HG03095 (cell line): ENCODE results near the gene CDH13.

Experiments used
- ATAC-seq: cut with Tn5 transposase; IDR thresholded peaks from one replicate; pipeline ENCODE4 v1.9.1; 2021; ENCODE audit warnings: moderate library complexity; ENCODE audit not compliant: unreplicated experiment

The CDH13 gene

DNA sequence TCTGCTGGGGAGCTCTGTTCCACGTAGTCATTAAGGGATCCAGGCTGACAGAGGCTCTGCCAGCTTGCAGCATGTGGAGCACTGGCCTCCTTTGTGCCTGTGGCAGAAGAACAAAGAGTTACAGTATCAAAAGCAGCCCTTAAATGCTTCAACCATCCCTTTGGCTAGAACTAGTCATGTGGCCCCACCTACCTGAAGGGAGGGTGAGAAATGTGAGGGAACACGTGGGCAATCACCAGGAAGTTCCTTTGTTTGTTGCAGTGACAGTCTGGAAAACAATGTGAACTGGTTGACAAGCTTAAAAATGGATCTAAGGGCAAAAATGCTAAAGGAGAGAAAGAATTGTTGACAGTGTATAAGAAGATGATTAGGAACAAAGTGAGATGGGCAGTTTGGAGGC is 890.6 kb downstream of the CDH13 start:
- no peak for ATAC-seq

DNA sequence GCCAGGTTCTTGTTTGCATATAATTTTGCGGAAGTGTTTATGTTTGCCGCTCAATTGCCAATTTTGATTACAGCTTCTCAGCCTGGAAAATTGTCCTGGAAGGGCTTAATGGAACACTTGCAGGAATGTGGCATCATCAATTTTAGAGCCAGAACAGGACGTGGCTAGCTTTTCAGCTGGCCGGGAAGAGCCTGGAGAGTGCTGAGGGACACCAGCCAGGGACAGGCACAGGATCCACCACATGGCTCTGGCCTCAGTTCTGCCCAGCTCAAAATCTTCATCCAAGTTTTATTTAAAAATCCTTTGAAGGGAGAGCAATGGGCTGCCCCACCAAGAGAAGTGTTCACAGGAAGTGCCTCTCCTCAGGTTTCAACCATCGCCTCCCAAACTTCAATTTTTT is 893.8 kb downstream of the CDH13 start:
- ATAC-seq = no peak

DNA sequence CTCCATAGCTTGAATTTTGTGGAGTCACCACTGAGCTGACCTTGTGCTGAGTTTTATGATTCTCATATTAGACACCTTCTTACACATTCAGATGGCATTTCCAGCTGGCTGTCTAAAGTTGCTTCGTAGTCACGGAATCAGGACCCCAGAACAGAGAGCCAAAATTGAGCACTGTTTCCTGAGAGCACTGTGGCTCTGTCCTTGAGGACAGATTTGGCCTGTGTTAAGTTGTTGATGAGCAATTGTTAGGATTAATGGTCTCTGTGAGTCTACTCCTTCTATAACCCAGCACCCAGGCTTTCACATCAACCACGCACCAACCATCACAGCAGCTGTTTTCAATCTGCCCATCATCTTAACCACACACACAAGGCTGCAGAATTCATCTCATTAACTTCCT is 903.5 kb downstream of the CDH13 start:
- no peak for ATAC-seq

DNA sequence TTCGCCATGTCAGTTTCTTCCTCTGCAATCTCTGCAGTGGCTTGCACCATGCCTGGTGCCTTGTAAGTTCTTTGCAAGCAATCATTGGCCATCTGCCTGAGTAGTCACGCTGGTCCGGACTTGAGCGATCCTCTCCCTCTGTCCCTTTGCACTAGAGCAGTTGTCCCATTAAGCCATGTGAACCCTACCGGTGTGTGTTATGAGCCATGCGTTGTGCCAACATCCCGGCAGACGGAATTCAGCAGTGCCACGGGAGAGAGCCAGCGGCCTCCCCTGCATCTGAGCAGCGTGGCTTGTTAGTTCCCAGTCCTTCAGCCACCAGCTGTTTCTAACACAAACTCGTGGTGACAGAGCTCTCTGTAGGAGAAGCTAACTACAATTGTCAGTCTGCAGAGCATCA is 905.9 kb downstream of the CDH13 start:
- no peak for ATAC-seq

DNA sequence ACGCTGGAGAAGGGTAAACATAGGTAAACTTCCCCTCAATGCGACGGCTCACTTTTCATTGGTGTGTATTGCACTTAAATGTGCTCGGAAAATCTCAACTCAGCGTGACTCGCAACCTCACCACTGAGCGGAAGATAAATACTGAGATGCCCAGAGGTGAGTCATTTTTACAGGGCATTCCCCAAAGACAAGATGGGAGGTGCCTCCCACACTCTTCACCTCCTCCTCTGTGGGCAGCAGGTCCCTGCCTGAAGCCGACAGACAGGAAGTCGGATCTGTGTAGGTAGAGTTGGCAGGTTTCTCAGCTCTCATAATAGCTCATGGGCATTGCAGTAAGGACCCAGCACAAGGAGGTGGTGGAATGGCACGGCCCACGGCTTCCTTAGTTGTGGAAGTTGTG is 906.4 kb downstream of the CDH13 start:
- ATAC-seq = no peak

DNA sequence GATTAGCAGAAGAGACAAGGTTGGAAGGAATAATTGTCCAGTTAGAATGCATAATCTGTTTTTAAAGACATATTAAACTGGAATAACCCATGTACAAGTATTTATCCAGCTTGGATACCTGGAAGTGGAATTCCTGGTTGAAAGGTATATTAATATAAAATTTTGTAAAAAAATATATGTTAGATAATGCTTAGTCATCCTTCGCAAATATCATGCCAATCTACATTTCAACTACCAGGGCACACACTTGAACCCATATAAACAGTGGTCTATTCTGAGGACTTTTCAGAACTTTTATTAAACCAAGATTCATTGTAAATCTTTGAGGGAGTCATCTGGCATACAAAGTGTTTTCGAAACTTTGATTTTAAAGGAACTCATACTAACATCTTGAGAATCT is 911.9 kb downstream of the CDH13 start:
- no peak for ATAC-seq

DNA sequence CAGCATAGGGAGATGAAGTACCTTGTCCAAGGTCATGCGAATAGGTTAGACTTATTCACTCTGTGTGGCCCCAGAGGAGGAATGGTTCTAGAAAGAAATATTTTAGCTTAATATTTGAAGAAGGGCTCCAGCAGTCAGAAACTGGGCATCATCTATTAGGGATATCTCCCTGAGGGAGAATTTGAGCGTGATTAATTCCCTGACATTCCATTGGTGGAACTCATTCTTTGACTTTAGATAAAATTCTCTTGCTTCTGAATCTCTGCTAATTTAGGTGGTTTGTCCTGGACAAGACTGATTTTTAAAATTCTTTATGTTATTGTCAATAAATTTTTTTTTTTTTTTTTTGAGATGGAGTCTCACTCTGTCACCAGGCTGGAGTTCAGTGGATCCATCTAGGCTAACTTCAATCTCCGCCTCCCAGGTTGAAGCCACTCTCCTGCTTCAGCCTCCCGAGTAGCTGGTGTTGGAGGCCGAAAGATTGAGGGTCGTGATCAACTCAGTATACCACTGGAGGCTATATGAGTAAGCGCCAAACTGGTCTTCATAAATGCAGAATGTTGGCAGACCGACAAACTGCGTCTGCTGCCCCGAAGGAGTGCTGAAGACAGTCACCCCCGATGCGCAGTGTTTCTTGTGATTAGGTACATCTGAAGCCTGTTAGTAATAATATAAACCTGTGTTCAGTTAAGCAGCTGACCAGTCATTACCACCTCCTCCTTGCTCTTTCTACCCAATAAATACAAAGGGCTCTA is 913.1 kb downstream of the CDH13 start:
- no peak for ATAC-seq

DNA sequence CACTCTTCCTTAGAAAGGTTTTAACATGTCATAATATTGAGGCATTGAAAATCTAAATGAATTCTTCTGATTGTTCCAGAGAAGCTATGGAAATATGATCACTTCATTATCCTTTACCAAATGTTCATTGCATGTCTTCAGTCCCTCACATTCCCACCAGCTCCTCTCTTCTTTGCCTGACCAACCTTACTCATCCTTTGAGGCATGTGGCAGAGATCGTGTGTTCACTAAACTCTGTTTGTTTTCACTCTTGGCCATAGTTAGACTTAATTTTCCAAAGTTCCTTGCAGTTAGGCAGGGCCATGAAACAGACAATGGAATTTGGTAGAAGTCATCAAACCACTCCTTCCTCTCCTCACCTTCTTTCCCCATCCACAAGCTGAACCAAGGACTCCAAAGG is 914.5 kb downstream of the CDH13 start:
- ATAC-seq = no peak

DNA sequence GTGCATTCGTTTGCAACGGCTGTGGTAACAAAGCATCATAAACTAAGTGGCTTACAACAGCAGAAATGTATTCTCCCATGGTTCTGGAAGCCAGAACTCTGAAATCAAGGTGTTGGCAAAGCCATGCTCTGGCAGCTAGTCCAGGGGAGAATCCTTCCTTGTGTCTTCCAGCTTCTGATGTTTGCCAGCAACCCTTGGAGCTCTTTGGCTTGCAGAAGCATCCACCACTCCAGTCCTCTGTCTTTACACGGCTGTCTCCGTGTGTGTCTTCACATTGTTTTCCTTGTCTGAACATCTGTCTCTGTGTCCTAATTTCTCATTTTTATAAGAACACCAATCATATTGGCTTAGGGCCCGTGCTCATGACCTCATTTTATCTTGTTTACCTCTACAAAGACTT is 915.7 kb downstream of the CDH13 start:
- ATAC-seq = no peak

DNA sequence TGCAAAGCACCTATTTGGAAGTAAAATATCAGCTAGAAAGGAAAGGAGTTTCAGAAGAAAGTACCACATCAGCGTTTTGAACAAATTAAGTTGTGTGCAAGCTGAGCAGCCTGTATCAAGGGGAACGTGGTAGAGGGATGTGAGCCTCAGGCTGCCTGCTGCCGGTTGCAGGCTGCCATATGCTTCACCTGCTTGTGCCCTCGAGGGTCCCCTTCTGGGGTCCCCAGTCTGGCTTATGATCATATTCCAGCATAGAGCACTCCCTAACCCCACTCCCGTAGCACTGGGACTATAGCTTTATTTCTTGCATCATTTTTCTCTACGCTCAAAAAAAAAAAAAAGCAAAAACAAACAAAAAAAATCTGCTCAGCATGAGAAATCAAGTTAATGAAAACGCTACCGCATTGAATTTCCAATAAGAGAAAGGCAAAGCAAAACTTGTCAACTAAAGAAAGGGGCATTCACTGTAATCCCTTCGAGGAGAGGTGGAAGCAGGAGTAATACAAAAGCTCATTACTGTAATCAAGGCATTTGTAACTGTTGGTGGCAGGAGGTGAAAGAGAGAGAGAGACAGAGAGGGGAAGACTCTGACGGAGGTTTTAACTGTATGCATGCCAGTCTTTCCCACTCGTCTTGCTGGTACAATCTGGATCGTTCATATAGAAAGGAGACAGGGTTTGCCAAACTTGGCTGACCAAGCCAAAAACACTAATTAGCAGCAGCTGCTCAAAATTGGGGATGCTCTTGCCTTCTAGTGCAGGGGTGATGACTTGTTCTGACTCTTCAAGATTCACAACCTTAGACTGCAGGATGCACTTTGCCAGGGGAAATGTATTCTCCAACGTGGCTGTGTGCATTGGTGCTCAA is 922.8 kb downstream of the CDH13 start:
- no peak for ATAC-seq

DNA sequence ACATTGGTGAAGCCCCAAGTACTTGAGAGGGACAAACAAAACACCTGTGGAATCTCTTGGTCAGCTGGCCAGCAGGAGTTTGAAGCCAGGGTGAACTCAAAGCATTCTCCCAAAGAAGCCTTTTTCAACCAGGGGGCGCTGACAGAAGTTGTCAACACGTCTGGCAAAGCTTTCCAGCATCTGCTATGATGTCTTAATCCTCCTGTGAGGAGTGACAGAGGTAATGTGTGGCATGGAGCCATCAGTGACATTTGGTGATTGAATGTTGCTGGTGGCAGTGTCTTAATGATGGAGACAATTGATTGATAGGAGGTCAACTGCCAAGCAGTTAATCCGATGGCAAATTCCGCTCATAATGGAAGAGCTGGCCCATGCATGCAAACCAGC is 923.4 kb downstream of the CDH13 start:
- no peak for ATAC-seq

DNA sequence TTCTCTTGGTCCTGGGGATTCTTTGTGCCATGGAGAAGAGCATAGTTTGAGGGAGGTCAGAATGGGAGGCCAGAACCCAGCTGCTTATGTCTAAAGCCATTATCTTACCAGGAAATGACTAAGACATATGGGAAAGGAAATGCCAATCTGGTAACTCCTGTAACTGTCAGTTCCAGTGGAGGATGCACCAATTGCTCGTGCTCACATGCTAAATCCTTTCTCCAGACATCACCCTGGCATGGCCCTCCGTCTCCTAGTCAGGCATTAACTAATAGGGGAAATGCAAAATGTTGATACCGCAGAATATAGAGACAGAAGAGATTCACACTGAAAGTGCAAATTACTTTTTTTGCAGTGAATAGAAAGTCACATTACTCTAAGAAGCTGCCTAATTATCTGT is 925.5 kb downstream of the CDH13 start:
- ATAC-seq = no peak

DNA sequence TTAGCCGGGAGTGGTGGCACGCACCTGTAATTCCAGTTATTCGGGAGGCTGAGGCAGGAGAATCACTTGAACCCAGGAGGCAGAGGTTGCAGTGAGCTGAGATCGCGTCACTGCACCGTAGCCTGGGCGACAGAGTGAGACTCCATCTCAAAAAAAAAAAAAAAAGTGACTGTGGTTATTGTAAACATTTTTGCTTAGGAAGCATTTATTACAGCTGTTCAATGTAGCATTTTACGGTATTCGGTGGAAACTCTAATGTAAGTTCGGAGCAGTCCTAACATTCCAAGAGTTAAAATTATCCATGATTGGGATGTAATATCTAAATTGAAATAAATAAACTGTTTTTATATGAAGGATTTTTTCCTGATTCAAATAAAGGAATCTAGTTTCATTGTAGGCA is 926.2 kb downstream of the CDH13 start:
- no peak for ATAC-seq

DNA sequence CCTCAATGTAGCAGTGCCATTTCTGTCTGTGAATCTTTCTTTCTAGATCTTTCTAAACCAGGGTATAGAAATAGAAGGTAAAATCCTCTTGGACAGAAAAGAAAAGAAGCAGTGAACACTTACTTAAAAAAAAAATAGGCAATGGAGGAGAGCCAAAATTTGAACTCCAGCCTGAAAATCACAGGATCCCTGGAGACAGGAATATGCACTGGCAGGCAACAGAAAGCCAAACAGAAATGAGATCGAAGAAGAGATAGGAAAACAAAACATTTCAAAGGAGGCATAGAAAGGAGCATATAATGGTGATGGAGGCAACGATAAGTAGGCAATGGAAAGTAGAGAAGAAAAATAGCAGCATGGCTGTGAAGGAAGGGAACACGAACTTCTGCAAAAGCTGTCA is 927.3 kb downstream of the CDH13 start:
- ATAC-seq = no peak

DNA sequence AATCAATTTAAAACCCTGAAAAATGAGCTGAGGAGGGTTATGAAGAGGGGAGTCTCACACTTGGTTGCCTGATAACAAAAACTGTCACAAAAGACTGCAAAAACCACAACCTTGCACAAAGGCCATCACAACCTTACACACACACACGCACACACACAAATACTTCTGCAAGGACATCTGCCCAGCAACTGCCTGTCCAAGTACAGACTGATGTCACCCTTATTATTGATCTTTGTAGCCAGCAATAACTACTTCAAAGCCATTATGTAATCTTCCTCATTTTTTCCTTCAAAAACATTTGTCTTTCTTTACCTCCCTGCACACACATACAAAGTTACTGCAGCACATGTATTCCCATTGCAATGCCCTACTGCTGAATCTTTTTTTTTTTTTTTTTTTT is 927.8 kb downstream of the CDH13 start:
- ATAC-seq = no peak

DNA sequence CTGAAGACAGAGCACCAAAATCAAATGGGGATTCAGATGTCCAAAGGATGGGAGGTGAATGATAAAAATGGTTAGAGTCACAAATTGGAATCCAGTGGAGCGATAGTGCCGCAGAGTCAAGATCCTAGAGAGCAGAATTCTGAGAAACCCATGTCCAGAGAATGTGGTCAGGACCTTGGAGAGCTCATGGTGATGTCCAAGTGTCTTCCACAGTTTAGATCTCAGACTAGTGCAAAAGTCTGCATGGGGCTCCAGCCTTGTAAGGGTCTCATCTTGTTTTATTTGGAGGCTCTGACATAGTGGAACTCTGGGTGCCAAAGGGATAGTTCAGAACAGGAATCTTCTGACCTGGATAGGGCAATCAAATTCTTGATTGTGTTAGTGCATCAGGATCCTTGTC is 935.1 kb downstream of the CDH13 start:
- no peak for ATAC-seq

DNA sequence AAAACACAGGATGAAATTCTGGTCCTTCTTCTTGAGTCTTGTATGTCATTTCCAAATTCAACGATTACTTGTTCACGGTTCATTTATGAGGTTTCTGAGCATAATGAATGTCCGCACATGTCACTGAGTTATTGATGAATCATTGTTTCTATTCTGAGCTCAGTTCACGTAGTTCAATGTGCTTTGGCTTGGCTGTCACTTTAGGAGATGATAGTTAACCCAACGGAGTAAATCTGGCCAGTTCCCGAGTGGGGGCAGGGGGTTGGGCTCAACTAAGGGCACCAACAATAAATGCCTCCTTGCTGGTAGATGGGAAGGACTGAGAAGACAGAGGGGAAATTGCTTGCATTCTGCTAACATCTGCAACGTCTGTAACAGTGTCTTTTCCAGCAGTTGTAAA is 941.6 kb downstream of the CDH13 start:
- no peak for ATAC-seq

DNA sequence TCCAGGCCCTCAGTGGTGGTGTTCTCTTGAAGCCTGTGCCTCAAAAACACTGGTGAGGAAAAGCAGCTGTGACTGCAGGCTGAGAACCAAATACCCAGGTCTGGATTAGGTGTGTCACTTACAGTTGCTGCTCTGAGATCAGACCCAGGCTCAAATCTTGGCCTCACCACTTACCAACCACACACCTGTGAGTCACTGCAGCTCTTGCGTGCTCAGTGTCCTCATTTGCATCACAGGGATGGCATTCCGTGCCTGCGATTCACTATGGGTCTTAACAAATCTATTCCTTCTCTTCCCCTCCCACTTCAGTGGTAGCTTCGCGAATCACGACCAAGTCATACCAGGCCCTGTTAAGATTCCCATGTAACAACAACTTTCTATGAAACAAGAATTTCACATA is 947.6 kb downstream of the CDH13 start:
- ATAC-seq = no peak

DNA sequence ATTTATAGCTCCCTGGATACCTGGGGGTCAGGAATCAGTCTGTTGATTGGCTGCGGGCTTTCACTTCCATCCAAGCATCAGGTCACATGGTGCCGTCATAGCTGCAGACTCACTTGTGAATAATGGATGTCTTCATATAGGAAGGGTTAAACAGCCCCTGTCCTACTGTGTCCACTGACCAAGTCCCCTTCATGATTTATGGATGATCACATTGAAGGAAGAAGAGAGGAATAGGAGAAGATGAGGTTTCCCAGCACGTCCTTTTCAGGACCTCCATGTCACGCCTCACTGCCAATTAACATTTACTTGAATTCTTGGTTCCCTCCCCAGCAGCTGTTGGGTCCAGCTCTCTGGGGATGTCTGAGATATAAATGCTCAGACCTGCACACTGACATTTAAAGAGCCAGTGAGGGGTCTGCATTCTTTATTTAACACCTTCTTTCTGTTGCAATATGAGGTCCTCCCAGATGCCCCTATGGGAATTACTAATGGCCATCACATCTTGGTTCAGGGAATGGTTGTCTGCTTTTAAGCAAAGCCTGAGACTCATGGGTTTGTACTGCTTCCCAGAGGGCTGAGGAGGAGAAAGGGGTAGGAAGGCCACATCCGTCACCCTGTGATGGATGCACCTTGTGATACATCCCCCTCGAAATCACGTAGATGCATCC is 950.4 kb downstream of the CDH13 start:
- ATAC-seq = no peak

DNA sequence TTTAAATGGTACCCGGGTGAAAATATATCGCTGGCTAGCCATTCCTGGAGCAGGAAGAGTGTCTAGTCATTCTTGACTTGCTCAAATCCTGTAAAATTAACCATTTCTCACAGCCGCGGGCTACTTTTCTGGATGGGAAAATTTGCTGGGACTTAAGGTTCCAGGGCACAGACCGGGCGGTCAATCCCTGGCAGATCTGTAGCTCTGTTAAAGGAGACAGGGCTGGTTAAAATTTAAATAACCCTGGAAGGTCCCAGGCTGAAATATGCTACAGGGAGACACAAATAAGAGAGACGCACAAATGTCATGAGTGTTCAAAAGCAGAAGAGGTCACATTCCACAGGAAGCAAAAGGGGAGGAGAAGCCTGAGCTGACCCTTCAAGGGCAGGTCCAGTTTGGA is 951.4 kb downstream of the CDH13 start:
- no peak for ATAC-seq

DNA sequence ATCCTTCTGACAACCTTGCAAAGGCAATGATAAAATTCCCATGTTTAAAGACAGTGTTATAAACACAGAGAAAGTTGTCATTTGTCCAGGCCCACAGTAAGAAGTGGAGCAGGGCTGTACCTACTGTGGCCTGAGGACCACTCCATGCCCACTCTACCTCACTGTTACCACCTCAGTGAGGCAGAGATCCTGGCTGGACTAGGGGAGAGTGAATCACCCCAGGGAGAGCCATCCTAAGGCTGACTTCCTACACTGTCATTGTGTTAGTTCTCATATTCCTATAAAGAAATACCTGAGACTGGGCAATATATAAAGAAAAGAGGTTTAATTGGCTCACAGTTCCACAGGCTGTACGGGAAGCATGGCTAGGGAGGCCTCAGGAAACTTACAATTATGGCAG is 952.3 kb downstream of the CDH13 start:
- no peak for ATAC-seq

DNA sequence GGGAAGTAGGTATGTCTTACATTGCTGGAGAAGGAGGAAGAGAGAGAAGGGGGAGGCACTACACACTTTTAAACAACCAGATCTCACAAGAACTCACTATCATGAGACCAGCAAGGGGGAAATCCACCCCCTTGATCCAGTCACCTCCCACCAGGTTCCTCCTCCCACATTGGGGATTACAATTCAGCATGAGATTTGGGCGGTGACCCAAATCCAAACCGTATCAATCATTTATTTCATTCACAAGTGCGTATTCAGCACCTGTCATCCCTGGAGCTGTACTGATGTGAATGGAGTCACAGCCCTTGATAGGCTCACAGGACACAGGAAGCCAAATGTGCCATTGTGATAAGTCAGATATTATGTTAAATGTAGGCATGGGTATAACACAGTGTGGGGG is 952.7 kb downstream of the CDH13 start:
- ATAC-seq = no peak
